ENCODE results near the gene CALML3.

- no peak for TF ChIP-seq CTCF (IDR thresholded peaks at IDR 0.05)
- TF ChIP-seq POLR2A (IDR thresholded peaks at IDR 0.05): no peak
Measured at GRCh38 chr10:5519054-5519453, 5.7 kb upstream of the CALML3 start.
